ENCODE measurements around the gene ABCB6.

ABCB6 gene

GRCh38 chr2:219213026-219213415 lies 5.7 kb downstream of the ABCB6 start:
- no peak for ATAC-seq
- TF ChIP-seq ZC3H10 (CRISPR knock-in tag; IDR thresholded peaks at IDR 0.05) (no peak), PPARA (CRISPR knock-in tag; IDR thresholded peaks at IDR 0.05; ENCODE audit: borderline replicate concordance) (no peak), TOX (CRISPR knock-in tag; IDR thresholded peaks at IDR 0.05; ENCODE audit: borderline replicate concordance) (no peak), TSHZ2 (CRISPR knock-in tag; IDR thresholded peaks at IDR 0.05) (no peak), ZFP3 (CRISPR knock-in tag; IDR thresholded peaks at IDR 0.05) (no peak), ARNTL (CRISPR knock-in tag; IDR thresholded peaks at IDR 0.05; ENCODE audit: borderline replicate concordance, low read depth) (no peak), BACH2 (CRISPR knock-in tag; IDR thresholded peaks at IDR 0.05; ENCODE audit: borderline replicate concordance) (no peak), ZFP30 (CRISPR knock-in tag; IDR thresholded peaks at IDR 0.05) (no peak), ZNF8 (CRISPR knock-in tag; IDR thresholded peaks at IDR 0.05) (no peak), ZNF565 (CRISPR knock-in tag; conservative IDR thresholded peaks at IDR 0.05; ENCODE audit: low read depth) (no peak), OSR1 (CRISPR knock-in tag; IDR thresholded peaks at IDR 0.05) (no peak), ISL1 (CRISPR knock-in tag; IDR thresholded peaks at IDR 0.05) (no peak), RARB (CRISPR knock-in tag; IDR thresholded peaks at IDR 0.05) (no peak)
- TF ChIP-seq, protein P1, sequence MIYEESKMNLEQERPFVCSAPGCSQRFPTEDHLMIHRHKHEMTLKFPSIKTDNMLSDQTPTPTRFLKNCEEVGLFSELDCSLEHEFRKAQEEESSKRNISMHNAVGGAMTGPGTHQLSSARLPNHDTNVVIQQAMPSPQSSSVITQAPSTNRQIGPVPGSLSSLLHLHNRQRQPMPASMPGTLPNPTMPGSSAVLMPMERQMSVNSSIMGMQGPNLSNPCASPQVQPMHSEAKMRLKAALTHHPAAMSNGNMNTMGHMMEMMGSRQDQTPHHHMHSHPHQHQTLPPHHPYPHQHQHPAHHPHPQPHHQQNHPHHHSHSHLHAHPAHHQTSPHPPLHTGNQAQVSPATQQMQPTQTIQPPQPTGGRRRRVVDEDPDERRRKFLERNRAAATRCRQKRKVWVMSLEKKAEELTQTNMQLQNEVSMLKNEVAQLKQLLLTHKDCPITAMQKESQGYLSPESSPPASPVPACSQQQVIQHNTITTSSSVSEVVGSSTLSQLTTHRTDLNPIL (CRISPR knock-in tag; IDR thresholded peaks at IDR 0.05; ENCODE audit: low read depth) = no peak
- TF ChIP-seq, protein P2, sequence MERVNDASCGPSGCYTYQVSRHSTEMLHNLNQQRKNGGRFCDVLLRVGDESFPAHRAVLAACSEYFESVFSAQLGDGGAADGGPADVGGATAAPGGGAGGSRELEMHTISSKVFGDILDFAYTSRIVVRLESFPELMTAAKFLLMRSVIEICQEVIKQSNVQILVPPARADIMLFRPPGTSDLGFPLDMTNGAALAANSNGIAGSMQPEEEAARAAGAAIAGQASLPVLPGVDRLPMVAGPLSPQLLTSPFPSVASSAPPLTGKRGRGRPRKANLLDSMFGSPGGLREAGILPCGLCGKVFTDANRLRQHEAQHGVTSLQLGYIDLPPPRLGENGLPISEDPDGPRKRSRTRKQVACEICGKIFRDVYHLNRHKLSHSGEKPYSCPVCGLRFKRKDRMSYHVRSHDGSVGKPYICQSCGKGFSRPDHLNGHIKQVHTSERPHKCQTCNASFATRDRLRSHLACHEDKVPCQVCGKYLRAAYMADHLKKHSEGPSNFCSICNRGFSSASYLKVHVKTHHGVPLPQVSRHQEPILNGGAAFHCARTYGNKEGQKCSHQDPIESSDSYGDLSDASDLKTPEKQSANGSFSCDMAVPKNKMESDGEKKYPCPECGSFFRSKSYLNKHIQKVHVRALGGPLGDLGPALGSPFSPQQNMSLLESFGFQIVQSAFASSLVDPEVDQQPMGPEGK (CRISPR knock-in tag; IDR thresholded peaks at IDR 0.05; ENCODE audit: borderline replicate concordance) = no peak
- TF ChIP-seq, protein P3, sequence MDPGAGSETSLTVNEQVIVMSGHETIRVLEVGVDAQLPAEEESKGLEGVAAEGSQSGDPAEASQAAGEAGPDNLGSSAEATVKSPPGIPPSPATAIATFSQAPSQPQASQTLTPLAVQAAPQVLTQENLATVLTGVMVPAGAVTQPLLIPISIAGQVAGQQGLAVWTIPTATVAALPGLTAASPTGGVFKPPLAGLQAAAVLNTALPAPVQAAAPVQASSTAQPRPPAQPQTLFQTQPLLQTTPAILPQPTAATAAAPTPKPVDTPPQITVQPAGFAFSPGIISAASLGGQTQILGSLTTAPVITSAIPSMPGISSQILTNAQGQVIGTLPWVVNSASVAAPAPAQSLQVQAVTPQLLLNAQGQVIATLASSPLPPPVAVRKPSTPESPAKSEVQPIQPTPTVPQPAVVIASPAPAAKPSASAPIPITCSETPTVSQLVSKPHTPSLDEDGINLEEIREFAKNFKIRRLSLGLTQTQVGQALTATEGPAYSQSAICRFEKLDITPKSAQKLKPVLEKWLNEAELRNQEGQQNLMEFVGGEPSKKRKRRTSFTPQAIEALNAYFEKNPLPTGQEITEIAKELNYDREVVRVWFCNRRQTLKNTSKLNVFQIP (CRISPR knock-in tag; IDR thresholded peaks at IDR 0.05; ENCODE audit: borderline replicate concordance, low read depth) = no peak

- ATAC-seq = no peak
- TF ChIP-seq ZNF8 (CRISPR knock-in tag; IDR thresholded peaks at IDR 0.05) (no peak), TSHZ2 (CRISPR knock-in tag; IDR thresholded peaks at IDR 0.05) (no peak), ZC3H10 (CRISPR knock-in tag; IDR thresholded peaks at IDR 0.05) (no peak), ZNF565 (CRISPR knock-in tag; conservative IDR thresholded peaks at IDR 0.05; ENCODE audit: low read depth) (no peak), PPARA (CRISPR knock-in tag; IDR thresholded peaks at IDR 0.05; ENCODE audit: borderline replicate concordance) (no peak), TOX (CRISPR knock-in tag; IDR thresholded peaks at IDR 0.05; ENCODE audit: borderline replicate concordance) (no peak), SNAI2 (CRISPR knock-in tag; IDR thresholded peaks at IDR 0.05) (no peak)
- TF ChIP-seq, protein P1 (CRISPR knock-in tag; IDR thresholded peaks at IDR 0.05; ENCODE audit: low read depth) = no peak
- TF ChIP-seq, protein P4, sequence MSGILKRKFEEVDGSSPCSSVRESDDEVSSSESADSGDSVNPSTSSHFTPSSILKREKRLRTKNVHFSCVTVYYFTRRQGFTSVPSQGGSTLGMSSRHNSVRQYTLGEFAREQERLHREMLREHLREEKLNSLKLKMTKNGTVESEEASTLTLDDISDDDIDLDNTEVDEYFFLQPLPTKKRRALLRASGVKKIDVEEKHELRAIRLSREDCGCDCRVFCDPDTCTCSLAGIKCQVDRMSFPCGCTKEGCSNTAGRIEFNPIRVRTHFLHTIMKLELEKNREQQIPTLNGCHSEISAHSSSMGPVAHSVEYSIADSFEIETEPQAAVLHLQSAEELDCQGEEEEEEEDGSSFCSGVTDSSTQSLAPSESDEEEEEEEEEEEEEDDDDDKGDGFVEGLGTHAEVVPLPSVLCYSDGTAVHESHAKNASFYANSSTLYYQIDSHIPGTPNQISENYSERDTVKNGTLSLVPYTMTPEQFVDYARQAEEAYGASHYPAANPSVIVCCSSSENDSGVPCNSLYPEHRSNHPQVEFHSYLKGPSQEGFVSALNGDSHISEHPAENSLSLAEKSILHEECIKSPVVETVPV (CRISPR knock-in tag; IDR thresholded peaks at IDR 0.05) = no peak
- TF ChIP-seq, protein P3 (CRISPR knock-in tag; IDR thresholded peaks at IDR 0.05; ENCODE audit: borderline replicate concordance, low read depth) = no peak
Measured at GRCh38 chr2:219210886-219211362, 7.8 kb downstream of the ABCB6 start.

All from SK-N-SH treated with all-trans-retinoic acid at 6 μM for 48 hours (cell line).